Pancreas (tissue), 10 donors: ENCODE results near the gene GRK2. TPM values are rescaled to one million over a fixed set of nuclear protein-coding genes. Genes with fewer than 3 reads are reported as not detected.

Experiments used
- ATAC-seq, 4 donors: fragments of 200-7000 bp; cut with Tn5 transposase; one replicate each; pipeline versions ENCODE4 v1.8.0 to v1.9.1; 2020; ENCODE audit warnings: mild to moderate bottlenecking in 4 of 4, moderate library complexity in 4 of 4
- DNase-seq, 6 donors: peaks; one replicate each; pipeline ENCODE4 v3.0.0-alpha.2; 2020
- FAIRE-seq: peaks from 2 replicates; lab custom pipeline; 2012; peaks lifted over from hg19 to GRCh38; lab: Jason Lieb, UNC
- H3K27ac ChIP-seq, 4 donors: fragments of 200-600 bp; sonication (generic); 1 replicate in 3 of 4; 2 replicates in 1 of 4; pipeline versions ENCODE4 v1.5.0 to v1.8.0; 2020
- H3K27me3 ChIP-seq, 4 donors: fragments of 200-600 bp; one replicate each; pipeline ENCODE4 v1.8.0; 2021
- H3K36me3 ChIP-seq, 3 donors: fragments of 200-600 bp; sonication (generic) in 1 of 3; one replicate each; pipeline versions ENCODE4 v1.5.0 to v1.8.0; 2020 to 2021
- H3K4me1 ChIP-seq, 3 donors: fragments of 200-600 bp; one replicate each; pipeline ENCODE4 v1.8.0; 2021
- H3K4me3 ChIP-seq, 4 donors: fragments of 200-600 bp; sonication (generic) in 2 of 4; one replicate each; pipeline versions ENCODE4 v1.5.0 to v1.8.0; 2020 to 2021
- H3K9me3 ChIP-seq, 4 donors: fragments of 200-600 bp; one replicate each; pipeline ENCODE4 v1.8.0; 2021
- WGBS, 2 donors: extraction: QIAGEN DNeasy Blood & Tissue Kit; methylation state at CpG; one replicate each; pipeline ENCODE4 v1.1.7; 2013; 5-methylcytosine and 5-hydroxymethylcytosine counted together
- intact Hi-C, 3 donors: fragments of 100-400 bp; cut with DNase I; formaldehyde crosslinking; loops; one replicate each; pipeline versions ENCODE4 v1.11.1 to v1.14.2; 2022
- polyA plus RNA-seq, 2 donors: library from polyadenylated mRNA; stranded (reverse); fragments of 200-250 nt; gene quantifications; one replicate each; pipeline ENCODE4 v1.2.3, GENCODE V29; 2013
- total RNA-seq, 6 donors: library from RNA; stranded (reverse); fragmentation: NEBNext Ultra II Directional in 4 of 6; extraction: Animal tissue kit (Norgen Biotek cat#: 25700) in 4 of 6; gene quantifications; one replicate each; pipeline versions ENCODE4 v1.2.1 to v1.2.4, GENCODE V29; 2021 to 2023
- TF ChIP-seq, protein P1 (sequence below), 4 donors: fragments of 200-600 bp; sonication (generic) in 3 of 4; IDR thresholded peaks; one replicate each; pipeline versions ENCODE4 v1.5.0 to v1.8.0; 2021; ENCODE audit warnings: antibody characterized with exemption in 4 of 4
- donor health status: healthy with polysubstance abuse.
- donor health status: DM: no; HTN: no; CAD: no; lungs with moderate emphysema.
- donor health status: DM: no; HTN: no; CAD: no.
- donor health status: control.
- donor health status: control.
- donor health status: Bipolar disorder and iron deficiency.
- donor health status: DM: yes; HTN: yes; CAD: no.
- donor health status: DM: no; HTN: no; CAD: no.
- donor health status: DM: no; HTN: no; CAD: no.
- donor health status: DM: yes; HTN: yes; CAD: no.

The GRK2 gene
- total and polyA plus RNA-seq, 8 donors = 19.1 to 60.6 (median 24.2) TPM

DNA sequence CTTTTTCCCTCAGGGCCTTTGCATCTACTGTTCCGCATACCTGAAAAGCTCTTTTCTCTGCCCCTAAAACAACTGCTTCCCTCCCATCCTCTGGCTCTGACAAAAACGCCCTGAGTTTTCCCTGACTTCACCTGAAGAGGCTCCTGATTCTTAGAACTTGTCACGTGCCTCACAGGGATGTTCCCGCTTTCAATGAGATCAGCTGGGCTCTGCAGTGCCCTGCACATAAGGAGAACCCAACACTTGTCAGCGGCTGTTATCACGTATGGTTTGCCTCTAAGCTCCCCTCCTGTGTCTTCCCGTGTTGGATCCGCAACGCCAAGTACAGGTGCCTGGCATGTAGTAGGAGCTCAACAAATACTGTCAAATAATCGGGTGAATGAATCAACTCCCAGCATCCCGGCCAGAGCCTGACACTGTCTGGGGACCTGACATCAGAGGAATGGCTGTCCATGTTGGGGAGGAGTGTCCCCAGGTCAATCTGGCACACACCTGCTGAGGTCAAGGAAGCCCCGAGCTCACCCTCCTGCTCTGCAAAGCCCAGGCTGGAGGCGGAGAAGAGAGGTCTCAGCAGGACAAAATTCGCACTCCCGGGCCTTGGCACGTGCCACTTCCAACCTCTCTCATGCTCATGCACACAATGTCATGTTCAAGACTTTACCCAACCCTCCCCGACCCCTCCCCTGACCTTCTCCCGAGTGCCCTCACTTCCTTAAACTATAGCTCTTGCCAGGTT lies 4.2 kb upstream of the GRK2 start:
- Histone ChIP-seq H3K4me3 (no peak overlapping the region), H3K9me3 (no peaks in the 10 kb centered on the region), H3K27ac (no peak overlapping the region), H3K36me3 (no peaks in the 10 kb centered on the region), H3K27me3 (no peaks in the 10 kb centered on the region), H3K4me1 (peaks cover 0 to 4% (median 3%) of the 10 kb centered on the region in 3 donors)
- FAIRE-seq = no peak
- TF ChIP-seq, protein P1, sequence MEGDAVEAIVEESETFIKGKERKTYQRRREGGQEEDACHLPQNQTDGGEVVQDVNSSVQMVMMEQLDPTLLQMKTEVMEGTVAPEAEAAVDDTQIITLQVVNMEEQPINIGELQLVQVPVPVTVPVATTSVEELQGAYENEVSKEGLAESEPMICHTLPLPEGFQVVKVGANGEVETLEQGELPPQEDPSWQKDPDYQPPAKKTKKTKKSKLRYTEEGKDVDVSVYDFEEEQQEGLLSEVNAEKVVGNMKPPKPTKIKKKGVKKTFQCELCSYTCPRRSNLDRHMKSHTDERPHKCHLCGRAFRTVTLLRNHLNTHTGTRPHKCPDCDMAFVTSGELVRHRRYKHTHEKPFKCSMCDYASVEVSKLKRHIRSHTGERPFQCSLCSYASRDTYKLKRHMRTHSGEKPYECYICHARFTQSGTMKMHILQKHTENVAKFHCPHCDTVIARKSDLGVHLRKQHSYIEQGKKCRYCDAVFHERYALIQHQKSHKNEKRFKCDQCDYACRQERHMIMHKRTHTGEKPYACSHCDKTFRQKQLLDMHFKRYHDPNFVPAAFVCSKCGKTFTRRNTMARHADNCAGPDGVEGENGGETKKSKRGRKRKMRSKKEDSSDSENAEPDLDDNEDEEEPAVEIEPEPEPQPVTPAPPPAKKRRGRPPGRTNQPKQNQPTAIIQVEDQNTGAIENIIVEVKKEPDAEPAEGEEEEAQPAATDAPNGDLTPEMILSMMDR (IDR thresholded peaks at IDR 0.05) = no peak
- peak in 1 of 6 donors; percentile 34 for DNase-seq
- no peak for ATAC-seq
- intact Hi-C loops = no loop called here
- 45 to 48% methylated on average over 18 of the region's 18 CpGs for WGBS, 2 donors

DNA sequence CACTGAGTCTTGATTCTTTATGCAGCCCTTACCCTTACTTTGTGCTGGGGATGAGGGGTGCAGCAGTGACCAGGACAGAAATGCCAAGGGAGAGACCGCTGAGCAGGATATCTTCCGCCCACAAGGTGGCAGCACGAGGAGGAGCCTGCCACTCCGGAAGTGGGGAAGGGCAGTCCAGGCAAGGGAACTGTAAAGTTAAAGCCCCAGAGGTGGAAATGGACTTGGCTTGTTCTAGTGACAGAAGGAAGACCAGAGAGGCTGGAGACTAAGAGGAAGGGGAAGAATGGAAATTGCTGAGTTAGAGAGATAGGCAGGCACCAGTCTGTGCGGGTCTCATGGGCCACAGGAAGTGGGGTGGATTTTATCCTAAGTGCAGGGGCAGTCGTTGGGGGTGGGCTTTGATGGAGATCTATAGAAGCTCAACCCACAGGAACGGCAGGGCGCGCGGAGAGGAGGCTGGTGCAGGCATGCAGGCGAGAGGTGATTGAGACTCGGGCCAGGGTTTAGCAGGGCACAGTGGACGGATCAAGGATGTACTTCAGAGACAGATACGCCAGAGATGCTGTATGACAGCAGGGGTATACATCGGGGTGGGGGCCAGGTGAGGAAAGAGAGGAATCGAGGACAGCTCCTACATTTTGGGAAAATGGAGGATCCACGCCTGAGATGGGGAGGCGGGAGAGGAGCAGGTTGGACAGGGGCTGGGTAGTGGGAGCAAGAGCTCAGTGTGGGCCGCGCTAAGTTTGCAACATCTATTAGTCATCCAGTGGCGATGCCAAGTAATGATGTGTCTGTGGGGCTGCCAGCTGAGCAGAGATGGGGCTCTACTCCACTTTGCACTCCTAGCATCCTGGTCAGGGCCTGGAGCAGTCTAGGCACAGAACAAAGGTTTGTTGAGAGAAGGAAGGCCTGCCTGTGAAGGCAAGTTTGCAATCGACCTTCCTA lies 3.3 kb upstream of the GRK2 start:
- TF ChIP-seq, protein P1 (IDR thresholded peaks at IDR 0.05) = peak; percentile 60 to 76 (median 70)
- WGBS, 2 donors = 46 to 47% methylated on average over 22 of the region's 22 CpGs
- intact Hi-C loops = no loop called here
- FAIRE-seq (no peak), DNase-seq (peak; percentile 74 to 92 (median 85)), ATAC-seq (peak; percentile 62 to 81 (median 76))
- Histone ChIP-seq H3K9me3 (no peaks in the 10 kb centered on the region), H3K36me3 (no peaks in the 10 kb centered on the region), H3K27me3 (no peaks in the 10 kb centered on the region), H3K4me3 (no peak overlapping the region), H3K27ac (peak overlapping the region in 3 of 4 donors; percentile 10 to 60 (median 24)), H3K4me1 (peaks cover 7 to 8% (median 8%) of the 10 kb centered on the region in 3 donors)

GRCh38 chr11:67264260-67264659 lies 2.0 kb upstream of the GRK2 start:
- Histone ChIP-seq H3K36me3 (no peaks in the 10 kb centered on the region), H3K27ac (no peak overlapping the region), H3K27me3 (no peaks in the 10 kb centered on the region), H3K4me1 (peaks cover 17 to 21% (median 20%) of the 10 kb centered on the region in 3 donors), H3K4me3 (no peak overlapping the region), H3K9me3 (no peaks in the 10 kb centered on the region)
- intact Hi-C loops = no loop called here
- DNase-seq (no peak), FAIRE-seq (no peak), ATAC-seq (no peak)
- WGBS, 2 donors = 94 to 99% methylated on average over 5 of the region's 5 CpGs
- TF ChIP-seq, protein P1 (IDR thresholded peaks at IDR 0.05) = no peak

GRCh38 chr11:67264877-67265632 lies 1.2 kb upstream of the GRK2 start:
- intact Hi-C loops = loop anchor here in 2 of 3 donors (5.0 kb wide), 2 partner anchors 47 to 112 kb away; no protein-coding TSS in a partner anchor
- H3K4me1 ChIP-seq = peaks cover 21 to 29% (median 28%) of the 10 kb centered on the region in 3 donors
- no peaks in the 10 kb centered on the region for H3K27me3 ChIP-seq
- FAIRE-seq (no peak), ATAC-seq (no peak), DNase-seq (peak in 2 of 6 donors; percentile 24 to 47)
- H3K27ac ChIP-seq = no peak overlapping the region
- H3K4me3 ChIP-seq = no peak overlapping the region
- H3K36me3 ChIP-seq = no peaks in the 10 kb centered on the region
- no peaks in the 10 kb centered on the region for H3K9me3 ChIP-seq
- TF ChIP-seq, protein P1 (IDR thresholded peaks at IDR 0.05) = no peak
- 81 to 88% methylated on average over 7 of the region's 7 CpGs for WGBS, 2 donors
